K562 (cell line): ENCODE results near the gene VIT. TPM values are rescaled to one million over a fixed set of nuclear protein-coding genes. Genes with fewer than 3 reads are reported as not detected.

Experiments used
- ATAC-seq: fragments of 200-7000 bp; cut with Tn5 transposase; 3 replicates; pipeline ENCODE4 v1.9.1; 2020; ENCODE audit warnings: moderate library complexity
- BruUV-seq: library from RNA; stranded (reverse); fragments of 400-500 nt; replicated peaks from 2 replicates; lab custom pipeline; 2021; lab: Mats Ljungman, UMichigan
- CTCF ChIA-PET: fragments of 300-600 bp; formaldehyde crosslinking; extraction: SDS; loops from one replicate; lab custom pipeline; 2021; ENCODE audit warnings: low intra/inter-chr PET ratio; lab: Yijun Ruan, JAX
- POLR2A ChIA-PET: fragments of 300-600, 350-650 bp; sonication (Branson Sonifier 250); formaldehyde crosslinking; extraction: SDS; loops from one replicate; lab custom pipeline; 2021; ENCODE audit warnings: antibody characterized with exemption, inconsistent platforms; lab: Yijun Ruan, JAX
- DNase-seq, 4 experiments: peaks; one replicate each; pipeline versions ENCODE4 v3.0.0 to v3.0.0-alpha.2; 2011 to 2018; ENCODE audit warnings: low spot score in 3 of 4, mixed read lengths in 3 of 4; ENCODE audit errors: extremely low read depth in 1 of 4
- FAIRE-seq: peaks from 2 replicates; lab custom pipeline; 2011; peaks lifted over from hg19 to GRCh38; lab: Jason Lieb, UNC
- H2AFZ ChIP-seq: 2 replicates; pipeline ENCODE4 v1.6.0; 2011; ENCODE audit warnings: low read depth, low read length, control low read depth, inconsistent platforms
- H3K27ac ChIP-seq: fragments of 200-600 bp; 3 replicates; pipeline ENCODE4 v1.8.0; 2011; ENCODE audit warnings: low read depth, mild to moderate bottlenecking, control low read depth, inconsistent platforms, low read length, moderate library complexity, mixed read lengths; ENCODE audit errors: extremely low read depth
- H3K27me3 ChIP-seq, 2 experiments: fragments of 300-600 bp in 1 of 2; 2 replicates in 1 of 2; 3 replicates in 1 of 2; pipeline versions ENCODE4 v1.6.0 to v1.8.0; 2011; ENCODE audit warnings: inconsistent platforms in 2 of 2, low read length in 2 of 2, mild to moderate bottlenecking in 1 of 2, mixed read lengths in 1 of 2, moderate library complexity in 1 of 2; ENCODE audit not compliant: control insufficient read depth in 2 of 2, insufficient read depth in 2 of 2
- H3K36me3 ChIP-seq: fragments of 300-600 bp; 3 replicates; pipeline ENCODE4 v1.8.0; 2011; ENCODE audit warnings: mild to moderate bottlenecking, low read length, inconsistent platforms; ENCODE audit not compliant: control insufficient read depth, insufficient read depth
- H3K4me1 ChIP-seq, 2 experiments: fragments of 200-600 bp in 1 of 2; replicated peaks in 1 of 2; 2 replicates in 1 of 2; 3 replicates in 1 of 2; pipeline versions ENCODE4 v1.5.1 to v1.8.0; 2011; ENCODE audit warnings: inconsistent platforms in 2 of 2, low read length in 2 of 2, mild to moderate bottlenecking in 1 of 2, mixed read lengths in 1 of 2, moderate library complexity in 1 of 2; ENCODE audit not compliant: control insufficient read depth in 2 of 2, insufficient read depth in 2 of 2
- H3K4me2 ChIP-seq: 2 replicates; pipeline ENCODE4 v1.6.1; 2011; ENCODE audit warnings: low read length, control low read depth, inconsistent platforms, mixed read lengths; ENCODE audit not compliant: insufficient read depth
- H3K4me3 ChIP-seq: fragments of 200-600 bp; sonication (generic), shearing (Covaris generic); 2 replicates; pipeline ENCODE4 v1.5.1; 2016; ENCODE audit warnings: control low read depth, inconsistent platforms
- H3K79me2 ChIP-seq: fragments of 200-600 bp; 3 replicates; pipeline ENCODE4 v1.8.0; 2011; ENCODE audit warnings: low read length, inconsistent platforms; ENCODE audit not compliant: control insufficient read depth, insufficient read depth
- H3K9ac ChIP-seq, 2 experiments: 2 replicates each; pipeline versions ENCODE4 v1.6.0 to v1.6.1; 2011; ENCODE audit warnings: low read depth in 2 of 2, low read length in 2 of 2, control low read depth in 1 of 2, inconsistent platforms in 1 of 2, mild to moderate bottlenecking in 1 of 2, mixed read lengths in 1 of 2; ENCODE audit not compliant: insufficient read depth in 1 of 2
- H3K9me1 ChIP-seq: one replicate; pipeline ENCODE4 v1.6.0; 2011; ENCODE audit warnings: inconsistent platforms, mild to moderate bottlenecking, low read length, moderate library complexity; ENCODE audit not compliant: control insufficient read depth, insufficient read depth
- H3K9me3 ChIP-seq: replicated peaks from 2 replicates; pipeline ENCODE4 v1.5.1; 2011; ENCODE audit warnings: low read depth, low read length, inconsistent platforms; ENCODE audit not compliant: control insufficient read depth, insufficient read depth
- H4K20me1 ChIP-seq: replicated peaks from 2 replicates; pipeline ENCODE4 v1.6.1; 2011; ENCODE audit warnings: low read length, inconsistent platforms, mixed read lengths; ENCODE audit not compliant: control insufficient read depth, insufficient read depth
- ATF3 ChIP-seq, 2 experiments: fragments of 450-650 bp in 1 of 2; sonication (generic) in 1 of 2; formaldehyde crosslinking in 1 of 2; IDR thresholded peaks in 1 of 2; conservative IDR thresholded peaks in 1 of 2; 2 replicates each; pipeline versions ENCODE4 v1.6.1 to v1.8.1; 2016 to 2023; ENCODE audit warnings: mild to moderate bottlenecking in 2 of 2, moderate library complexity in 2 of 2, inconsistent platforms in 1 of 2, missing genetic modification reagents in 1 of 2
- ERF ChIP-seq: fragments of 450-650 bp; formaldehyde crosslinking; IDR thresholded peaks from 2 replicates; pipeline ENCODE4 v1.4.0; 2020; ENCODE audit warnings: mild to moderate bottlenecking, mixed read lengths
- IFI16 ChIP-seq: fragments of 250-450 bp; sonication (Bioruptor Pico); IDR thresholded peaks from 2 replicates; pipeline ENCODE4 v2.1.2; 2022; ENCODE audit warnings: mild to moderate bottlenecking, inconsistent platforms
- KLF1 ChIP-seq: fragments of 450-650 bp; IDR thresholded peaks from 2 replicates; pipeline ENCODE4 v1.6.1; 2016; ENCODE audit warnings: missing genetic modification characterization, missing compliant biosample characterization
- PRPF4 ChIP-seq: fragments of 200-400 bp; formaldehyde crosslinking; IDR thresholded peaks from one replicate; pipeline ENCODE4 v1.6.1; 2017; ENCODE audit warnings: low read length, low read depth, mild to moderate bottlenecking; ENCODE audit not compliant: insufficient read depth, poor library complexity, severe bottlenecking
- ZNF133 ChIP-seq: fragments of 250-450 bp; sonication (Bioruptor Pico); IDR thresholded peaks from 2 replicates; pipeline ENCODE4 v1.4.0; 2020; ENCODE audit warnings: mild to moderate bottlenecking
- ZNF551 ChIP-seq: fragments of 250-450 bp; sonication (Bioruptor Pico); IDR thresholded peaks from 2 replicates; pipeline ENCODE4 v1.5.0; 2021; ENCODE audit warnings: mild to moderate bottlenecking, moderate library complexity
- WGBS: fragments of 100-300 bp; shearing (Covaris generic); methylation state at CpG from one replicate; pipeline ENCODE4 v1.1.6; 2016; ENCODE audit warnings: low coverage, mixed read lengths; ENCODE audit not compliant: insufficient coverage; ENCODE audit errors: missing lambda C conversion rate; 5-methylcytosine and 5-hydroxymethylcytosine counted together
- in situ Hi-C: fragments of 300-500 bp; cut with MboI; formaldehyde crosslinking; loops from 4 replicates; pipeline ENCODE4 v1.15.0; 2018; ENCODE audit warnings: inconsistent platforms, mixed read lengths
- intact Hi-C: fragments of 100-400 bp; cut with micrococcal nuclease; formaldehyde crosslinking; loops from 2 replicates; pipeline ENCODE4 v1.14.2; 2022
- polyA plus RNA-seq, 8 experiments: library from polyadenylated mRNA; depleted of rRNA in 4 of 8; stranded (reverse) in 5 of 8; unstranded in 3 of 8; fragments of >200 nt; fragmentation: Nextera tagmentation in 2 of 8; fragmentation: Illumina TruSeq in 1 of 8; extraction: Ambion mirVana in 2 of 8; extraction: Trizol in 1 of 8; gene quantifications; 2 replicates each; pipeline versions ENCODE4 v1.2.1 to v1.2.3, GENCODE V29; 2011 to 2014; ENCODE audit warnings: inconsistent platforms in 1 of 8, missing spikeins in 1 of 8
- total RNA-seq, 7 experiments: library from RNA; depleted of rRNA in 6 of 7; stranded (reverse); fragments of >200 nt in 6 of 7; fragmentation: Illumina TruSeq in 2 of 7; extraction: Trizol in 2 of 7; gene quantifications; 2 replicates each; pipeline versions ENCODE4 v1.2.1 to v1.2.3, GENCODE V29; 2011 to 2021; ENCODE audit warnings: low replicate concordance in 1 of 7
- TF ChIP-seq, protein P1 (sequence below): fragments of 200-800 bp; sonication (Bioruptor generic); IDR thresholded peaks from 2 replicates; pipeline ENCODE4 v1.6.1; 2017; ENCODE audit warnings: missing genetic modification characterization, missing compliant biosample characterization

VIT gene
- total and polyA plus RNA-seq, 9 of the 15 experiments (the other 6 are each of a cell fraction or from before 2014, with no cell fraction given): not detected

GRCh38 chr2:36771671-36772070, 75.2 kb downstream of the VIT start:
- Histone ChIP-seq H3K9ac (no peak overlapping the region), H3K9me1 (no peaks in the 10 kb centered on the region), H3K27ac (no peak overlapping the region), H3K27me3 (peaks cover 13 to 21% of the 10 kb centered on the region in 2 experiments; a peak in 4 of 5 replicates), H3K4me3 (no peak overlapping the region), H4K20me1 (no peaks in the 10 kb centered on the region), H3K4me1 (no peaks in the 10 kb centered on the region), H3K36me3 (no peaks in the 10 kb centered on the region), H3K9me3 (no peaks in the 10 kb centered on the region), H3K4me2 (no peak overlapping the region), H3K79me2 (no peaks in the 10 kb centered on the region), H2AFZ (no peak overlapping the region)
- WGBS: 15% methylated on average over 3 of the region's 3 CpGs
- no peak for ATAC-seq
- ChIA-PET CTCF (interaction anchor here (0.9 kb wide), 1 partner anchor 420 kb away, joined by 7 read pairs; no protein-coding TSS in a partner anchor), POLR2A (no interaction called here)
- no TSS peak for BruUV-seq
- TF ChIP-seq ERF (CRISPR knock-in tag) (no peak), ZNF133 (no peak), PRPF4 (no peak), ZNF551 (CRISPR knock-in tag) (no peak), KLF1 (tag) (no peak), IFI16 (no peak), ATF3 (IDR thresholded peaks at IDR 0.05) (no peak), ATF3 (CRISPR knock-in tag; conservative IDR thresholded peaks at IDR 0.05) (no peak)
- TF ChIP-seq, protein P1, sequence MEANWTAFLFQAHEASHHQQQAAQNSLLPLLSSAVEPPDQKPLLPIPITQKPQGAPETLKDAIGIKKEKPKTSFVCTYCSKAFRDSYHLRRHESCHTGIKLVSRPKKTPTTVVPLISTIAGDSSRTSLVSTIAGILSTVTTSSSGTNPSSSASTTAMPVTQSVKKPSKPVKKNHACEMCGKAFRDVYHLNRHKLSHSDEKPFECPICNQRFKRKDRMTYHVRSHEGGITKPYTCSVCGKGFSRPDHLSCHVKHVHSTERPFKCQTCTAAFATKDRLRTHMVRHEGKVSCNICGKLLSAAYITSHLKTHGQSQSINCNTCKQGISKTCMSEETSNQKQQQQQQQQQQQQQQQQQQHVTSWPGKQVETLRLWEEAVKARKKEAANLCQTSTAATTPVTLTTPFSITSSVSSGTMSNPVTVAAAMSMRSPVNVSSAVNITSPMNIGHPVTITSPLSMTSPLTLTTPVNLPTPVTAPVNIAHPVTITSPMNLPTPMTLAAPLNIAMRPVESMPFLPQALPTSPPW (CRISPR knock-in tag): no peak
- in situ Hi-C loops (no loop called here), intact Hi-C loops (loop anchor here (10.0 kb wide), 1 partner anchor 417 kb away; the partner anchor contains the start of gene CRIM1)
- no peak for FAIRE-seq
- DNase-seq: no peak
